ENCODE measurements around the gene DYNC2H1. TPM values are rescaled to one million over a fixed set of nuclear protein-coding genes. Genes with fewer than 3 reads are reported as not detected.

DYNC2H1 gene
- total RNA-seq, 4 donors from 2014 or later, result 24.0 to 46.0 (median 34.9) TPM

DNA sequence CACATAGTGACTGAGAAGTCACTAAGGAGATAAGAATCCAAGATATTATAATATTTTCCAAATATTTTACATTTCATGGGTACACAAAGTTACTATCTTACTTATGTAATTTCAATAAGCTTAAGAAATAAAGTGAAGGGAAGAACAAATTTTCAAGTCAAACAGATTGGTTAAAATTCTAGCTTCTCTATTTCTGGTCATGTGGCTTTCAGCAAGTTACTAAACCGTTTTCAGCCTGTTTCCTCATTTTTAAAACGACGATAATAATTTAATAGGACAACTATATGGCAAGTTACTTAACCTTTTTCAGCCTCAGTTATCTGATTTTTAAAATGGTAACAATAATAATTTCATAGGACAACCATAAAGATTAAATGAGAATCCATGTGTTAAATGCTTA is 32.9 kb upstream of the DYNC2H1 start:
- TF ChIP-seq, protein P1, sequence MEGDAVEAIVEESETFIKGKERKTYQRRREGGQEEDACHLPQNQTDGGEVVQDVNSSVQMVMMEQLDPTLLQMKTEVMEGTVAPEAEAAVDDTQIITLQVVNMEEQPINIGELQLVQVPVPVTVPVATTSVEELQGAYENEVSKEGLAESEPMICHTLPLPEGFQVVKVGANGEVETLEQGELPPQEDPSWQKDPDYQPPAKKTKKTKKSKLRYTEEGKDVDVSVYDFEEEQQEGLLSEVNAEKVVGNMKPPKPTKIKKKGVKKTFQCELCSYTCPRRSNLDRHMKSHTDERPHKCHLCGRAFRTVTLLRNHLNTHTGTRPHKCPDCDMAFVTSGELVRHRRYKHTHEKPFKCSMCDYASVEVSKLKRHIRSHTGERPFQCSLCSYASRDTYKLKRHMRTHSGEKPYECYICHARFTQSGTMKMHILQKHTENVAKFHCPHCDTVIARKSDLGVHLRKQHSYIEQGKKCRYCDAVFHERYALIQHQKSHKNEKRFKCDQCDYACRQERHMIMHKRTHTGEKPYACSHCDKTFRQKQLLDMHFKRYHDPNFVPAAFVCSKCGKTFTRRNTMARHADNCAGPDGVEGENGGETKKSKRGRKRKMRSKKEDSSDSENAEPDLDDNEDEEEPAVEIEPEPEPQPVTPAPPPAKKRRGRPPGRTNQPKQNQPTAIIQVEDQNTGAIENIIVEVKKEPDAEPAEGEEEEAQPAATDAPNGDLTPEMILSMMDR (IDR thresholded peaks at IDR 0.05; ENCODE audit: low read depth), result no peak

DNA sequence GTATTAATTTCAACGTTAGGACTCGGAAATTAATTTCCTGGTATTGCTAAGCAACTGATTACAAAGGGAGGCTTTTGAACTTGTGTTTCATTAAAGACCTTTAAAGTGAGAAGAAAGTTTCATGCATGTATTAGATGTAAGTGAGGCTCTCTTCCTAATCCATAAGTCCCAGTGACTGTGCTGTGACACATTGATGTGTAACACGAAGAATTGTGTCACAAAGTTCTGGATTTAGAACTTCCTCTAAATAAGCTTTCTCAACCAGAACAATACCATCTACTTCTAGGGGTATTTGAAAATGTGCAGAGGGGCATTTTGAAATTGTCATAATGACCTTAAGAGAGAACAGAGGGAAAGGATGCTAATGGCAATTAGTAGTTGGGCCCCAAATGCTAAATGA is 31.7 kb upstream of the DYNC2H1 start:
- TF ChIP-seq, protein P1 (IDR thresholded peaks at IDR 0.05; ENCODE audit: low read depth), result no peak

DNA sequence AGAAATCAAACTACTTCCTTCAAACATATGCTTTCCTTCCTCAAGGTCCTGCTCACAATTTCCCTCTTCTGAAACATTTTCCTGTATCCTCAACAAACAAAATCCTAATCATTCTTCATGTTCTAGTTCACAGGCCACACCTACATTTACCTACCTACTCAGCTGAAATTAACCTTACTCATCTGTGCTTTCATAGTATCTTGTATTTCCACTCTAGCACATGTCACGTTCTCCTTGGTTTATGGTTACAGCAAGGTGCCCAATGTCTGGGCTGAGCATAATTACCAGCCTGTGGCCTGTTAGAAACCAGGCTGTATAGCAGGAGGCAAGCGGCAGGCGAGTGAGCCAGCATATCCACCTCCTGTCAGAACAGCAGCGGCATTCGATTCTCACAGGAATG is 30.5 kb upstream of the DYNC2H1 start:
- TF ChIP-seq, protein P1 (IDR thresholded peaks at IDR 0.05; ENCODE audit: low read depth), result no peak

DNA sequence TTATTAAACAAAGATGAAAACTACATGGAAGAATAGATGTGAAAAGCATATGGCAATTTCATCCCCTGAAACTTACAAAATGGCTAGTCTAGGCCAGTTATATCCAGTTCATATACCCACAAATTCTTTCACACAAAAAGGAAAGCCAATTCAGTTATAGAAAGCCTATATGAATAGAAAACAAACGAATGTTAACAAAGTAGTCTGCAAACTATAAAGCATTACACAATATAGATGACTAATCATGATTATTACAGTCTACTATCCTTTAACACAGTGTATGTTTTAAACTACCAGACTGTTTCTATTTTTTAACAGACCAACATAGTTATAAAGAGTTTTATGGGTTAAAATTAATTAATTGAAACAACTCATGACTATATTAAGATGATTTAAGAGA is 29.4 kb upstream of the DYNC2H1 start:
- TF ChIP-seq, protein P1 (IDR thresholded peaks at IDR 0.05; ENCODE audit: low read depth), result no peak

DNA sequence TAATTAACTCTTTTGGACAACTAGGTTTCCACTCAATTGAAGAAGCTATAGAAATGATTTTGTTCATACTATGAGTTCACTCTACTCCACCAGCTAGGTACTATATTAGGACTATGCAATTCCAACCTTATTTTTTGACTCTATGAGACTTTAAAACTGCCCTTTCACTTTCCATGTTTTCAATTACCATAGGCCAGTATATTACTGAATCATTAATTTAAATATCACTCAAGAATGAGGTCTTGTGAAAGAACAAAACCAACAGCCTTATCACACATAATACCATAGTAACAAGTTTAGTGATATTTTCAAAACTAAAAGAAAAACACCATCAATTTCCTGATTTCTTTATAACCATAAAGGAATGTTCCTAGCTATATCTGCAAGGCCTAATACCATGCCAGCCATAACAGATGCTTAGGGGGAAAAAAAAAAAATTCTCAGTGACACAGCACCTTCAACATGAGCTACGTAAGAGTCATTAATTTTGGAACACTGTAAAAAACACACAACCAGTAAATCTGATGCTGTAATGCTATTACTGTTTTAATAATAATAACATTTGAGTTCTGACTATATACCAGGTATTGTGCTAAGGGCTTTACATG is 23.4 kb upstream of the DYNC2H1 start:
- TF ChIP-seq, protein P1 (IDR thresholded peaks at IDR 0.05; ENCODE audit: low read depth), result no peak

DNA sequence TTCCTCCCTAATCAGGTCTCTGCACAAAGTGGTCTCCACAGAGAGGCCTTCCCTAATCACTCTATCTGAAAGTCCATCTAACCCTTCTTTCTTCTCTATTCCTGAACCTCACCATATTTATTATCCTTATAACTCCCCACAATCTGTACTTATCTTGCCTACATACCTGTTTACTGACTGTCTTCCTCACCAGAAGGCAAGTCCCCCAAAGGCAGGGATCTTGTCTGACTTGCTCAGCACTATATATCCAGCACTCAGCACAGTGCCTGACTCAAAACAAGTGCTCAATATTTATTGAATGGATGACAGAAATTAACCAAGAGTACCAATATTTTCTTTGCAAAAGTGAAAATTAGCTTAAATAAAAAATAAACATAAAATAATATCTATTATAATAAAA is 22.8 kb upstream of the DYNC2H1 start:
- TF ChIP-seq, protein P1 (IDR thresholded peaks at IDR 0.05; ENCODE audit: low read depth), result no peak

DNA sequence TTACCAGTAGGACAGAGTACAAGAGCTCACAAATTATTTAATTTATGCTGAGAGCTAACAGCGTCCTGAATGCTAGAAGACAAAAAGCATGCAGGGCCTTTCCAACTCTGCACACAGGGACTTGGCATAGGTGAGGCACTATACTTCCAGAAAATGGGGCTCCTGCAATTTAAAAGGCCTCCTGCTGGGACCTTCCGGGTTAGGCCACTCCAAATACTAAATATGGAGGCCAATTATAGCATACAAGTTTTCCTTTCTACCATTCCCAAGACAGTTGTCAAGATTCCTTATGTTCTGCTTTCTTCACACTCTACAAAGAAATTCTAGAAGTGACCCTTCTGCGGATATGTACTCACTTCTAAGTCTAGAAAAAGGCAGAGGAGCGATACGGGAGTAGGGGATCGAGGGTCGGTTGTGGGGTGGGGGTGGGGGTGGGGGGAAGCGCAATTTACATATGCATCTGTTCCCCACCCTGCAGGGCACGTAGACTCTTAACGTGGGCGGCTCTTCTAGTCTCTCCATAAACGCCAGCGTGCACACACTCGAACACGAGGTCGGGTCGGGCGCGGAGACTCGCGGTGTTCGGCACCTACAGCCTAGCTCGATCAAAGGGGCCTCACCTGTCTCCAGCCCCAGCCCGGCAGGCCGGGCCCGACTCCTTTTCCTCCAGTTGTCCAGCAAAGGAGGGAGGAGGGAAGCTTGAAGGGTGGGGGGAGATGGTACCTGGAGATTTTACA is 18.0 kb upstream of the DYNC2H1 start:
- TF ChIP-seq, protein P1 (IDR thresholded peaks at IDR 0.05; ENCODE audit: low read depth), result no peak

All from subcutaneous adipose tissue (tissue), 4 donors.